Chondrocyte (in vitro differentiated cells): ENCODE data around the gene GLO1. TPM values are rescaled to one million over a fixed set of nuclear protein-coding genes. Genes with fewer than 3 reads are reported as not detected.
A peak's percentile ranks its signal among the peaks of the same experiment; 100 is the strongest.
"Not testable (repeated sequence)": the region's sequence is repeated elsewhere in the genome, so short reads cannot be mapped to it uniquely, and the experiment has no call there.

Experiments
- DNase-seq: peaks from one replicate; pipeline ENCODE4 v3.0.0; 2021; ENCODE audit warnings: mixed read lengths, low spot score
- H3K27ac Mint-ChIP-seq: one replicate; pipeline ENCODE4 v1.8.0; 2021; ENCODE audit warnings: mild to moderate bottlenecking, moderate library complexity, mixed read lengths; ENCODE audit not compliant: unreplicated experiment
- H3K27me3 Mint-ChIP-seq: 2 replicates; pipeline ENCODE4 v1.8.0; 2021; ENCODE audit warnings: low read depth, mixed read lengths
- H3K36me3 Mint-ChIP-seq: 2 replicates; pipeline ENCODE4 v1.8.0; 2021; ENCODE audit warnings: low read depth, mixed read lengths
- H3K4me1 Mint-ChIP-seq: 2 replicates; pipeline ENCODE4 v1.8.0; 2021; ENCODE audit warnings: low read depth, mild to moderate bottlenecking, mixed read lengths
- H3K4me3 Mint-ChIP-seq: one replicate; pipeline ENCODE4 v1.8.0; 2021; ENCODE audit warnings: mild to moderate bottlenecking, moderate library complexity, mixed read lengths; ENCODE audit not compliant: unreplicated experiment
- H3K9me3 Mint-ChIP-seq: 2 replicates; pipeline ENCODE4 v1.8.0; 2021; ENCODE audit warnings: low read depth, mixed read lengths
- CTCF ChIP-seq: fragments of 200-600 bp; sonication (generic); IDR thresholded peaks from 2 replicates; pipeline ENCODE4 v1.5.0; 2021; ENCODE audit warnings: antibody characterized with exemption, mild to moderate bottlenecking, moderate library complexity
- total RNA-seq: library from RNA; stranded (reverse); gene quantifications from 3 replicates; pipeline ENCODE4 v1.2.1, GENCODE V29; 2021

GLO1 gene
- total RNA-seq, 1 donor from 2014 or later = 77.7 TPM

DNA sequence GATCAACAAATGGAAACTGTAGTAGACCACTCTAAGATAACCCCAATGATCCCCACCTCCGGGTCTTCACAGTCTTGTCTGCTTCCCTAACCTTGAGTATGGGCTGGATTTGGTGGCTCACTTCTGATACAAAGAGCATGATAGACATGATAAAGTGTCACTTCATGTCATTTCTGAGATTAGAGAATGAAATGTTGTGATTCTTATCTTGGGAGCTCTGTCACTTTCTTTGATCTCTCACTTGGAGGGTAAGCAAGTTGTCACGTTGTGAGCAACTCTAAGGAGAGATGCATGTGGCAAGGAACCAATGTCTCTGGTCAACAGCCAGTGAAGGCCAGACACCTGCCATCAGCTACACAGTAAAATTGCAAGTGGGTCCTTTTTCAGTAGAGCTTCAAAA is 3.0 kb upstream of the GLO1 start:
- H3K4me1 Mint-ChIP-seq = peaks cover 17% of the 10 kb centered on the region
- no peak overlapping the region for H3K27ac Mint-ChIP-seq
- H3K9me3 Mint-ChIP-seq = peaks cover 9% of the 10 kb centered on the region
- no peak for DNase-seq
- peaks cover 3% of the 10 kb centered on the region for H3K36me3 Mint-ChIP-seq
- H3K27me3 Mint-ChIP-seq = peaks cover 9% of the 10 kb centered on the region
- no peak for TF ChIP-seq CTCF
- no peak overlapping the region for H3K4me3 Mint-ChIP-seq

DNA sequence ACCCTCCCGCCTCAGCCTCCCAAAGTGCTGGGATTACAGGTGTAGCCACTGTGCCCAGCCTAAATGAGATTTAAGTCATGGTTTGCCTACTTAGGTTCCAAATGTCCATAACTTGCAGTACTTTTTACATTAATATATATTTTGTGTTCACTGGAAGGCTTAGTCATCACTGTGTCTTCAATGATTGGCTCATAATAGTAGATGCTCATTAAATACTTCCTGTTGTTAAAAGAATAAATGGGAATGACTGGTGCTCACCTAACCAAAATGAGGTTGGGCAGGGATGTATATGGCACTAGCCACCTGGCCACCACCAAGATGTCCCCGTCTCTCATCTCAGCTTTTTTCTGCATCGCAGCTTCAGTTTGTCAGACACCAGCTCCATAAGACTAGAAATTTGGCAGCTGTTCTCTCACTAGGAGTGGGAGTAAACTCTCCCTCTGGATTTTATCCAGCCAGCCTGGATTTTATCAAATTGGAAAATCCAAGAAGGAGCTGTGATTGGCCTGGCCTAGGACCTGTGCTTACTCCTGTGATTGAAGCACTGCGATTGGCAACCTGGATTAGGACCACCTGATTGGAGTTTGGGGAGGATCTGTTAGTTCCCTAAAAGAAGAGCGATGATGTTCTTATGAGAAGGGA is 1.1 kb upstream of the GLO1 start:
- Mint-ChIP-seq H3K4me1 (peaks cover 20% of the 10 kb centered on the region), H3K9me3 (peaks cover 12% of the 10 kb centered on the region), H3K36me3 (peaks cover 8% of the 10 kb centered on the region), H3K27me3 (peaks cover 9% of the 10 kb centered on the region), H3K4me3 (no peak overlapping the region), H3K27ac (no peak overlapping the region)
- TF ChIP-seq CTCF = no peak
- DNase-seq = no peak

- no peak for DNase-seq
- Mint-ChIP-seq H3K9me3 (peaks cover 9% of the 10 kb centered on the region), H3K27me3 (peaks cover 3% of the 10 kb centered on the region), H3K4me3 (peak overlapping the region; percentile 83), H3K4me1 (peaks cover 20% of the 10 kb centered on the region), H3K36me3 (peaks cover 8% of the 10 kb centered on the region), H3K27ac (no peak overlapping the region)
- no peak for TF ChIP-seq CTCF
Observed at GRCh38 chr6:38701551-38701950, 1.4 kb downstream of the GLO1 start.

DNA sequence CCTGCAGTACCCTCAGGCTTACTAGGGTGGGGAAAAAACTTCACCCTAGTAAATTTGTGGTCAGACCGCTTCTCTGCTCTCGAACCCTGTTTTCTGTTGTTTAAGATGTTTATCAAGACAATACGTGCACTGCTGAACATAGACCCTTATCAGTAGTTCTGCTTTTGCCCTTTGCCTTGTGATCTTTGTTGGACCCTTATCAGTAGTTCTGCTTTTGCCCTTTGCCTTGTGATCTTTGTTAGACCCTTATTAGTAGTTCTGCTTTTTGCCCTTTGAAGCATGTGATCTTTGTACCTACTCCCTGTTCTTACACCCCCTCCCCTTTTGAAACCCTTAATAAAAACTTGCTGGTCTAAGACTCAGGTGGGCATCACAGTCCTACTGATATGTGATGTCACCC is 3.2 kb downstream of the GLO1 start:
- H3K9me3 Mint-ChIP-seq, H3K27ac Mint-ChIP-seq, H3K4me3 Mint-ChIP-seq, H3K36me3 Mint-ChIP-seq, DNase-seq, H3K27me3 Mint-ChIP-seq: not testable (repeated sequence)
- peaks cover 20% of the 10 kb centered on the region for H3K4me1 Mint-ChIP-seq

- no peak for DNase-seq
- Mint-ChIP-seq H3K9me3 (peaks cover 9% of the 10 kb centered on the region), H3K27me3 (no peaks in the 10 kb centered on the region), H3K4me1 (peaks cover 17% of the 10 kb centered on the region), H3K27ac (no peak overlapping the region), H3K4me3 (no peak overlapping the region), H3K36me3 (peaks cover 8% of the 10 kb centered on the region)
- TF ChIP-seq CTCF = no peak
Observed at GRCh38 chr6:38697846-38698245, 5.1 kb downstream of the GLO1 start.

DNA sequence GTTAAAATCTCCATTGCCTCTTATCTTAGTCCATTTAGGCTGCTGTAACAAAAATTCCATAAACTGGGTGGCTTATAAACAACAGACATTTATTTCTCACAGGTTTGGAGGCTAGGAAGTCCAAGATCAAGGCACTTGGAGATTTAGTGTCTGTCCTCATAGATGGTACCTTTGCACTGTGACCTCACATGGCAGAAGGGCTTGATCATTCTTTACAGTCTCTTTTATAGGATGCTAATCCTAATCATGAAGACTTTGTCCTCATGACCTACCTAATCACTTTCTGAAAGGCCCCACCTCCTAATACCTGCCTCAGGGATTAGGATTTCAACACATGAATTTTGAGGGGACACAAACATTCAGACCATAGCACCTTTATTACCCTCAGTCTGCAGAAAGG is 6.6 kb downstream of the GLO1 start:
- H3K4me3 Mint-ChIP-seq = no peak overlapping the region
- H3K4me1 Mint-ChIP-seq = peaks cover 6% of the 10 kb centered on the region
- H3K9me3 Mint-ChIP-seq = peaks cover 9% of the 10 kb centered on the region
- no peak for TF ChIP-seq CTCF
- DNase-seq = no peak
- peaks cover 8% of the 10 kb centered on the region for H3K36me3 Mint-ChIP-seq
- no peak overlapping the region for H3K27ac Mint-ChIP-seq
- H3K27me3 Mint-ChIP-seq = no peaks in the 10 kb centered on the region
